NT2/D1 (cell line): ENCODE results near the gene ZPLD1.

Experiments used
- DNase-seq: peaks from one replicate; pipeline ENCODE4 v3.0.0-alpha.2; 2011; ENCODE audit warnings: low read depth, low spot score
- H3K27me3 ChIP-seq: 2 replicates; pipeline ENCODE4 v1.6.0; 2011; ENCODE audit warnings: mild to moderate bottlenecking; ENCODE audit not compliant: insufficient read length, insufficient read depth
- H3K36me3 ChIP-seq: 2 replicates; pipeline ENCODE4 v1.6.1; 2011; ENCODE audit warnings: mild to moderate bottlenecking, low read length, mixed read lengths; ENCODE audit not compliant: insufficient read depth, insufficient read length
- H3K4me1 ChIP-seq: 2 replicates; pipeline ENCODE4 v1.5.1; 2011; ENCODE audit not compliant: insufficient read depth, insufficient read length
- H3K4me3 ChIP-seq: 2 replicates; pipeline ENCODE4 v1.5.1; 2011; ENCODE audit warnings: low read depth; ENCODE audit not compliant: insufficient read length
- H3K9ac ChIP-seq: 2 replicates; pipeline ENCODE4 v1.6.0; 2011; ENCODE audit warnings: low read depth; ENCODE audit not compliant: insufficient read length
- H3K9me3 ChIP-seq: 2 replicates; pipeline ENCODE4 v1.5.1; 2011; ENCODE audit warnings: mild to moderate bottlenecking, low read length; ENCODE audit not compliant: insufficient read depth
- SUZ12 ChIP-seq: IDR thresholded peaks from 2 replicates; pipeline ENCODE4 v1.6.1; 2011; ENCODE audit not compliant: insufficient read length, insufficient read depth; ENCODE audit errors: extremely low read depth
- YY1 ChIP-seq: IDR thresholded peaks from 2 replicates; pipeline ENCODE4 v1.6.1; 2011; ENCODE audit not compliant: insufficient read length, insufficient read depth
- ZNF274 ChIP-seq: IDR thresholded peaks from 2 replicates; pipeline ENCODE4 v1.6.1; 2011; ENCODE audit warnings: mild to moderate bottlenecking, low read depth, low read length

The ZPLD1 gene

GRCh38 chr3:102434715-102435114, at the start of gene ZPLD1:
TSS of gene ZPLD1 (plus strand) at chr3:102435015. CDS start at chr3:102438488, 3,473 bp downstream.
- DNase-seq, result no peak
- Histone ChIP-seq H3K36me3 (no peaks in the 10 kb centered on the region), H3K4me3 (no peak within 1 kb of the TSS), H3K9ac (no peak within 1 kb of the TSS), H3K4me1 (no peaks in the 10 kb centered on the region), H3K27me3 (peaks cover 20% of the 10 kb centered on the region), H3K9me3 (no peaks in the 10 kb centered on the region)
- TF ChIP-seq YY1, result no peak
- no peak for TF ChIP-seq ZNF274
- no peak for TF ChIP-seq SUZ12

DNA sequence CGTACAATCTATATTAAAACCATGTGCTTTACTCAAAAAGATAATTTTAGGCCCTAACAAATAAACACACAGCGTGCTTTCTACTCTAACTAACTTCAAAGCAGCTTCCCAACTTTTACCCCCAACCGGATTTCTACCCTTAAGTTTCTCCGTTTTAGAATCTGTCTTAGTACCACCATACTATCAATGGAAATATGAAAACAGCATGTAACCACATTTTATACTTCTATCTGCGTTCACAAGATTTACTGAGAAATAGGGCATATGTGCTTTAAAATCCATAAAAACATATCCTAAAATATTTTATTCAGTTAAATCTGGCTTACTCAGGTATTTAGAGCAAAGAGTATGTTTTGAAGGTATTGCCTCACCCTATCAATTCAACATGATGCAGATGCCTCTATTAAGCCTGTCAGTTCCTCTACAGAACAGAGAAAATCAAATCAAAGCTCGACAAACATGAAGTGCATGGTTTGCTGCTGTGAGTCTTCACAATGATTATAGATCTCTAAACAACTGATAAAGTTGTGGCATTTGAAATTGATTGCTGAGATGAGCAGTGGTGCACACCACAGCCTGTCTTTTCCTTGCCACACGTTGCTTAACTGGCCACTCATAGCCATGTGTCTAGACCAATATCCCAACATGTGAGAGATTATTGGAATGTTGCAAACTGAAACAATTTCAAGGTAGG, 44.5 kb upstream of the ZPLD1 start:
- H3K36me3 ChIP-seq, result no peaks in the 10 kb centered on the region
- H3K4me1 ChIP-seq, result no peaks in the 10 kb centered on the region
- H3K9me3 ChIP-seq, result no peaks in the 10 kb centered on the region
- no peak for DNase-seq
- no peak overlapping the region for H3K4me3 ChIP-seq
- no peak overlapping the region for H3K9ac ChIP-seq
- TF ChIP-seq SUZ12 (no peak), ZNF274 (no peak), YY1 (no peak)
- H3K27me3 ChIP-seq, result no peaks in the 10 kb centered on the region

- no peak for DNase-seq
- no peaks in the 10 kb centered on the region for H3K27me3 ChIP-seq
- H3K9me3 ChIP-seq, result no peaks in the 10 kb centered on the region
- no peak for TF ChIP-seq YY1
- H3K9ac ChIP-seq, result no peak overlapping the region
- H3K36me3 ChIP-seq, result no peaks in the 10 kb centered on the region
- no peak overlapping the region for H3K4me3 ChIP-seq
- no peaks in the 10 kb centered on the region for H3K4me1 ChIP-seq
Measured at GRCh38 chr3:102390916-102391315, 43.9 kb upstream of the ZPLD1 start.

- H3K4me3 ChIP-seq, result no peak overlapping the region
- H3K9me3 ChIP-seq, result no peaks in the 10 kb centered on the region
- no peaks in the 10 kb centered on the region for H3K36me3 ChIP-seq
- H3K4me1 ChIP-seq, result no peaks in the 10 kb centered on the region
- TF ChIP-seq SUZ12, result no peak
- no peaks in the 10 kb centered on the region for H3K27me3 ChIP-seq
- no peak overlapping the region for H3K9ac ChIP-seq
- no peak for DNase-seq
Measured at GRCh38 chr3:102391491-102391890, 43.3 kb upstream of the ZPLD1 start.

GRCh38 chr3:102394517-102394916, 40.3 kb upstream of the ZPLD1 start:
- TF ChIP-seq YY1, result no peak
- TF ChIP-seq SUZ12, result no peak
- no peak for TF ChIP-seq ZNF274
- Histone ChIP-seq H3K36me3 (no peaks in the 10 kb centered on the region), H3K9me3 (no peaks in the 10 kb centered on the region), H3K27me3 (no peaks in the 10 kb centered on the region), H3K4me1 (no peaks in the 10 kb centered on the region), H3K9ac (no peak overlapping the region), H3K4me3 (no peak overlapping the region)
- no peak for DNase-seq

DNA sequence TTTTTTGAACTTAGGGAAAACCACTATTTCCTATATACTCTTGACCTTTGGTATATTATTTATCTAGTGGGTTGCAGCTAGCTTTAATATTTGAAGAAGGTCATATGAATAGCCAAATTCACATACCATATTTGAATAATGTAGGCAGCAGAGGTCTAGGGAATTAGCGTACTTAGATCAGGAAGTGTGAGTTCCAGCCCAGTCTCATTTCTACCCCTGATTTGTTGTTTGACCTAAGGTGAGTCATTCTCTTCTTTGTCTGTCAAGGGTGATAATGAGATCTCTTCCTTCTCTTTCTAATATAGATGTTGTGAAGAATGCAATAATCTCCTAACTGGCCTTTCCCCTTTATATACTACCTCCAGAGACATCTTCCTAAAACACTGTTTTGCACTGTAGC, 36.6 kb upstream of the ZPLD1 start:
- no peaks in the 10 kb centered on the region for H3K9me3 ChIP-seq
- no peaks in the 10 kb centered on the region for H3K4me1 ChIP-seq
- no peaks in the 10 kb centered on the region for H3K36me3 ChIP-seq
- TF ChIP-seq SUZ12 (no peak), YY1 (no peak), ZNF274 (no peak)
- DNase-seq, result no peak
- H3K9ac ChIP-seq, result no peak overlapping the region
- H3K4me3 ChIP-seq, result no peak overlapping the region
- H3K27me3 ChIP-seq, result no peaks in the 10 kb centered on the region

- Histone ChIP-seq H3K4me1 (no peaks in the 10 kb centered on the region), H3K36me3 (no peaks in the 10 kb centered on the region), H3K4me3 (no peak overlapping the region), H3K9ac (no peak overlapping the region), H3K27me3 (no peaks in the 10 kb centered on the region), H3K9me3 (no peaks in the 10 kb centered on the region)
- TF ChIP-seq ZNF274 (no peak), YY1 (no peak), SUZ12 (no peak)
- no peak for DNase-seq
Measured at GRCh38 chr3:102398666-102399065, 36.1 kb upstream of the ZPLD1 start.

DNA sequence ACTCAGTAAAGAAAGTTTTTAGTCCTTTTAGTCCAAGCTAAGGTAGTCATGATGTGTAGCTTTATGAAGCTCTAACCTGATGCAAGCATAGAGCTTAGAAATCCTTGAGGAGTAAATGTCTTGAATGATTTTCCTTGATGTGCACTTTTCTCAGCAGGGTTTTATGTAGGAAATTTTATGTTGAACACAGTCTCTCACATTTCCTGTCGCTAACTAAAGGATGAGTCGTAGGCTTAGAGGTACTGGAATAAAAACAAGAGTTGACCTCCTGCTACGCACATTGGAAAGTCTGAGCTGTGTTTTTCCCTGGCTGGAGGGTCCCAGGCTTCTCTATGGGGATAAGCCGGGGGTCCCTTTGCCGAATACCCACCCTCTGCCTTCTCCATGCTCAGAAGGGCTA, 34.7 kb upstream of the ZPLD1 start:
- Histone ChIP-seq H3K9me3 (no peaks in the 10 kb centered on the region), H3K9ac (no peak overlapping the region), H3K4me1 (no peaks in the 10 kb centered on the region), H3K36me3 (no peaks in the 10 kb centered on the region), H3K27me3 (no peaks in the 10 kb centered on the region), H3K4me3 (no peak overlapping the region)
- DNase-seq, result no peak
- no peak for TF ChIP-seq YY1
